ENCODE data around the gene VAT1L.

Gene VAT1L

DNA sequence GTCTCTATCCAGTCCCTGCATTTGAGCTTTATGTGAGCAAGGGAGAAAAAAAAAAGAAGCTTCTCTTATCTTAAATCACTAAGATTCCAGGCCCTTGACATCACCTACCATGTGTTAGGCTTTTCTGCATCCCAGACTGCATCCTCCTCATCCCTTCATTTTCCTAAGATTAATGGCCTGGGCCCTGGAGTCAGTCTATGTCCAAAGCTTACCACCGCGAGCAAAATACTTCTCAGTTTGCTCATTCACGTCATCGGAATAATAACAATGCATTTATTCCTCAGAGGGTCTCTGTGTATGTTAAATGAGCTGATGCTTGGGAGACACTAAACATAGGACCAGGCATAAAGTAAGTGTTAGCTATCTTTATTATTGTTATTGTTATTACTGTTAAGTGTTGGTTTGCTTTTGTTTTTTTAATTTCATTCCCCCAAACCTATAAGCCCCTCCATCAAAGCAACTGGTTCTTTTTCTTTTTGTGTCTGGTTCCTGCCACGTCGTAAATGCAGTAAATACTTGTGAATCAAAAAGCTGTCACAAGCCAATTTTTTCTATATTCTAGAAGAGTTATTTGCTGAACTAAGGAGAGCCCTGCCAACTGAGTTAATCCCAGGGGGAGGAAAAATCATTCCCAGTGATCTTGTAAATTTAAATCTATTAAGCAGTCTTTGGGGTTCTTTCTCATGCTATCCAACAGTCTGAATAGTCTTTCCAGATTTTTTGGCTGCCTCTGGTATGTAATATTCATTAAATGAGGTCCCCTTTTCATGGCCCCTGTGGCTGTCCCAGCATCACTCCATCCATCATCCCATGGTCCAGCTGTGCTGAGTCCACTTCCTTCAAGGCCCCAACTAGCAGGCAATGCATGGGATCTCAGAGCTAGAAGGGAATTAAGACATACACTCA is 46.5 kb downstream of the VAT1L start:
- DNase-seq (ENCODE audit: low read depth), result no peak

DNA sequence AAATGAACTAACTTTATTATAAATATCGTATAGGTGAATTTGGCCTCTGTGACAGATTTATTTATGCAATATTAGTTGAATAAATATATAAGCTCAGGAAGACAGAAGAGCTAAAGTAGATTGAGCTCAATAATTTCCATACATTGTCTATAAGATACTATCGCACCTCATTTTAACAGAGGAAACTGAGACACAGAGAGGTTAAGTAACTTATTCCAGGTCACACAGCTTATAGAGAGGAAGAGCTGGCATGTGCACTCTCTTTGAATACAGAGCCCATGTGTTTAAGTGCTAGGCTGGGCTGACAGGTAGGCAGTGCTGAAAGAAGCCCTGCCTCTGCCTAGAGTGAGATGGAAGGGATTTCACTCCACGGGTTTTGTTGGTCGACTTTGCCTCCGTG is 48.4 kb downstream of the VAT1L start:
- DNase-seq (ENCODE audit: low read depth), result no peak

DNA sequence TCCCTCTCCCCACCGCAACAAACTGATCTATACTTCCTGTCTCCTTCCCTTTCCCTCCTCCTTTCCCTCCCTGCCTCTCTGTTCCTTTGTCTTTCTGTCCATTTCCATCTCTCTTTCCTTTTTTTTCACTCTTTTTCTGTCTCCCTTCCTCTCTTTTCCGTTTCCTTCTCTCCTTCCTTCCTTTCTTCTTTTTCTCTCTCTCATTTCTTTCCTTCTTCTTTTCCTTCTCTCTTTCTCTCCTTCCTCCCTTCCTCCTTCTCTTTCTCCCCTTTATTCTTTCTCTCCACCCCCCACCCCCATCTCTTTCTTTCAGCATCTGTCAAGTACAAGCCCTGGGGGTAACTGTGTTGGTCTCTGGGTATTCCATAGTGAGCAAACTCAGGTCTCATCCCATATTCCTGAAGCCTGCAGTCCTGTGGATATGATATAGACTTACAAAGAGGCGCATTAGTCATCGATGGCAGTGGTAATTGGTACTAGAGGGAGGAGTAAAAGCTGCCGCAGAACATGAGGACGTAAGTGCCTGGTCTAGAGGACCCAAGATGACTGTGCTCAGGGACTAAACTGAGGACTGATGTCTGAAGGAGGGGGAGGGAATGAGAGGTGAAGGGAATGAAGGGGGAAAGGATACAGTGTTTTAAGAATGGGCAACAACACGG is 50.4 kb downstream of the VAT1L start:
- no peak for DNase-seq (ENCODE audit: low read depth)

DNA sequence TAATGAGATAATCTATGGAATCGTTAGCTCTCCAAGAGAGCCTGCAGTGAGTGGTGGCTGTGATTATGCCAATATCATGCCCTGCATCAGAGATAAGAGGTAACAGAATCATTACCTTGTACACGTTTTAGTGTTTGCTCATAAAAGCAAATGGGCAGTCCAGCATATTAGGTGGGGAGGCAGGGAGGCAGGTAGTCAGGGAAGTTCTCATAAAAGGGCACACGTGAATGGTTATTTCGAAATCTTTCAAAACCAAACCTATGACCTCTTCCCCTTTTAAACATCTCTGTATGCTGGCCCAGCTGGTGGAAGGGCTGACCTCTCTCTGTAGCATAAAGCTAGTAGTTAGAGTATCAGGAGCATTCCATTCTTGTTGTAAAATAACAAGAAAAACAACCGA is 51.7 kb downstream of the VAT1L start:
- DNase-seq (ENCODE audit: low read depth), result no peak

DNA sequence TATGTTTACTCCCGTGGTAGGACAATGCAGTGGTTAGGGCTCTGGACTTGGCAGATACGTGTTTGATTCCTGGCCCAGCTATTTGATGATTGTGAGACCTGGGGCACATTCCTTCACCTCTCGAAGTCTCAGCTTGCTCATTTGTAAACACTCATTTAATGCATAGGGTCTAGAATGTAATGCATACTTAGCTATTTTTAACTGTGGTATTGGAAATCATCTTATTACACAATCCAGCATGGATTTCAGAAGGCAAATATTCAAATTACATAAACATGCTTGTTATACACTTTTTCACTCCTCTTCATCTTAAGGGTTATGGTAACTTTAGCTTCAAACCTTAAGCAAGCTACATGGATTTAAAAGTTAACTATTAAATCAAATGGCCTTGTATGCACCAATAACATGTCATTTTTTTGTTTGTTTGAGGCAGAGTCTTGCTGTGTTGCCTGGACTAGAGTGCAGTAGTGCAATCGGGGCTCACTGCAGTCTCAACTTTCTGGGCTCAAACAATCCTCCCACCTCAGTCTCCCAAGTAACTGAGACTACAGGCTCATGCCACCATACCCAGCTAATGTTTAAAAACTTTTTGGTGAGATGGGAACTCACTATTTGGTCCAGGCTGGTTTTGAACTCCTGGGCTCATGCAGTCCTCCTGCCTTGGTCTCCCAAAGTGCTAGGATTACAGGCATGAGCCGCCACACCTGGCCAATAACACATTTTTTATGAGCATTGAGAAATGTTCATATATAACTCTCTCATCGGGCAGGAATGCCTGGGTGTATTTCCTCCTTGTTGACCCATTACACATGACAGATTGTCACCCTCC is 52.5 kb downstream of the VAT1L start:
- no peak for DNase-seq (ENCODE audit: low read depth)

DNA sequence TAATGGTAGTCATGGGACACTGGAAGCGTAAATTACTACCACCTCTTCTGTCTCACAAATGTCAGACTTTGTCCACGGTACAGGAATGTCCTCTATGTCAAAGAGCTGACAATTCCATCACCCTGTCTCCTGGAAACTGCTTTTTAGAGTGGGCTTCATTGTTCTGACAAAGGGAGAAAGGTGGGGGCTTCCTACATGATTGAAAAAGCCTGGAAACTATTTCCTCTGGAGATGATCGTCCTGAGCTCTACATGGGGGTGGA is 53.1 kb downstream of the VAT1L start:
- no peak for DNase-seq (ENCODE audit: low read depth)

DNA sequence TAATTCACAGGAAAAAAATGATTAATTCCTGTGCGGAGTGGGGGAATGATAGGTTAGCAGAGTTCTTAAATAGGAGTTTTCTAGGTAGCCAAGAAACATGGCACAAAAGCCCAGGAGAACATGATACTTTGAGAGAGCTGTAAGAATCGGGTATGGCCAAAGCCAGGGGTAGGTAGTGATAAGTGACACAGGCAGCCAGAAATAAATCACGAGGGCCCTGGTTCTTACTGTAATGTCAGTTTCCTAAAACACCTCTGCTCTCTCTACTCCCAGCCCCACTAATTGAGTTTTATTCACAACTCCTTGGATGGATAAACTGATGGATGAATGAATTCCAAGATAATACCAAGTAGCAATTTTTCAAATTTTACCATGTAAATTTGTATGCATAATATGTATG is 54.1 kb downstream of the VAT1L start:
- DNase-seq (ENCODE audit: low read depth), result no peak

DNA sequence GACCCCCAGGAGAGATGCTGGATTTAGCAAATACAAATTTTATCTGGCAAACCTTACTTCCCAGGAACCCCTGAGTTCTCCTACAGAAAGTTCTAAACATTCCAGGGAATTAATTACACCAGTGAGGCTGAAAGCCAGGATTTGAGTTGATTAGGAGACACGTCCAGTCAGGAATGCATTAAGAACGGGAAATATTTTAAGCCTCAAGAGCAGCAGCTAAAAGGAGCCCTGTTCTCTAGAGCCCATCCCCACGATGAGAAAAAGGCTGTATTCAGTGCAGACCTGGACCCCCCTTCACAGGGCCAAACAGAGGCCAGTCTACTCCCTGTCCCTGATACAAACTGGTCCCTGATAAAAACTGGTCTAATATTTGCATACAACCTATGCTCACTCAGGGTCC is 55.0 kb downstream of the VAT1L start:
- no peak for DNase-seq (ENCODE audit: low read depth)

DNA sequence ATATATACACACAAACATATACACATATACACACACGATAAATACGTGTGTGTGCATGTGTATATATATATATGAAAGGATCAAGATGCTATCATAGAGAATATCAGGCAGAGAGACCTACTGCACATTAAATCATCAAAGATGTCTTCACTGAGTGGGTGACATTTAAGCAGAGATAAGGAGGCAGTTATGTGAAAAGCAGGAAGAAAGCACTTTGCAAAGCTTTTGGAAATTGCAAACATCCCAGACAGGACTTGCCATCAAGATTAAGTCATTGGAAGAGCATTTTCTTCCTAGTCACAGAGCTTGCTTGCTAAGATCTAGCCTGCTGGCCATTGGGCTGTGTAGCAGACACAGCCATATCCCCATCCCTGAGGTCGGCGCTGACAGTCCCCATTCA is 56.4 kb downstream of the VAT1L start:
- no peak for DNase-seq (ENCODE audit: low read depth)

DNA sequence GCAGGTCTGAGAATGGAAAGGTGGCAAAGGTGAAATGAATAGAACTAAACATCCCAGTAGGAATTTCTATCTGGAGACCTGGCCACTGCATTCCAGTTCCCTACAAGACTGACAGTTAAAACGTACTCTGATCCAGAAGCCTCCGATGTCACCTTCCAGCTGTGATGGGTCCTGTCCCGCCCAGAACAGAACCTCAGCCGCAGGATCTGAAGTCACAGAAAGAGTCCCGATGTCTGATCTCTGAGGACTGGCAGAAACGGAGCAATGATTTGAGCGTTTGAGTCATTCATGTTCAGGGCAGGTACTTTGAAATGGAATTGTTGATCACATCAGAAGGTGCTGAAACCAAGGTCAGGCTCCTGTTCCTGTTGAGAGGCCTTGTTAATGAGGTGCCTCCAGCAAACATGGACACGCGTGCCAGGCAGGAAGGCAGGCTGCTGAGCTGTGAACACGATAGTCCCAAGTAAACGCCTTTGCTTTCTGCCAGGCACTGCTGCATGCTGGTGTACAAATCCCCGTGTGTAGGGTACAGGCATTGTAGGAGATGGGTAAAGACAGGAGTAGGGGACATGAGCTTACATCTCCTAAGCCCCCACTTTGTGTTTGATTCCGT is 61.4 kb downstream of the VAT1L start:
- DNase-seq (ENCODE audit: low read depth), result no peak

DNA sequence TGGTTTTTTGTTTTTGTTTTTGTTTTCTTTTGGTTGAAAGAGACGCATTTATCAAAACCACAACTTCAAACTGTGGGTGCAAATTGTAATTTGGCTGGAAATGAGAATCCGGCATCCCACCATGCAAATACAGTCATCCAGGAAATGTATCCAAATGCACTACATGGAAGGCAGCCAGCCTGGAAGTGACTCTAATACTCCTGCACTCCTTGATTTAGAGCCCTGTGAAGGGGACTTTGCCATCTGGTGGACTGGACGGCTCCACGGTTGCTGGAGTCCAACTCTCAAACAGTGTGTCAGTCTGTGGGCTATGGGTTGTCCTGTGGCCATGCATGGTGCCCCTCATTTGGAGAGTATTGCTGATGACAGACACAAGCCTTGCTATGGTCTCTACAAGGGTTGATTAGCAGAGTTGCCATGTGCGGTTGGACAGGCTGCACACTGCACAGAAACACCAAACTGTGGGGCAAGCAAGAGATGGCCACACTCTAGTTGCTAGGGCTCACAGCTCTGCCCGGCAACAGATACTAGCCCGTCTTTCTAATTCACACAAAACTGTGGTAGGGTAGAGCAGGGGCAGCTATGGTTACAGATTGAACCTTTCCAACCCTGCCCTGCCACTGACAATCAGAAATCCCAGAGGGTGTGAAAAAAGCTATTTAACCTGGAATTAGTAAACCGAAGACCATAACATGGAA is 62.4 kb downstream of the VAT1L start:
- no peak for DNase-seq (ENCODE audit: low read depth)

DNA sequence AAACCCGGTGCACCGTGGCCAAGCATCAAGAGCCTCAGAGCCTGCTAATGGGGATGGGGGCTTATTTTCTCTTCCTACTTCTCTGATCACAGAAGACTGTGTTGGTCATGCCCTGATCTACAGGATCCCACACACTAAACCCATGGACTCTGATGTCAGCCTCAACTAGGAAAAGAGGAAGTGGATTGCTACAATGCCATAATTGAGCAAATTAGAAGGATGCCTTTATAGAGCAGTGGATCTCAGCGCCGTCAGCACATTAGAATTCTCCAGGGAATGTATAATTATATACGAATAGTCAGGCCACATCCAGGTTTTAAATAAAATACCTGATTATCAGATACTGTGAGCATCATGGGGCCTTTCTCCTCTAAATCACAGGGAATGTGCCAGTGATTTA is 64.8 kb downstream of the VAT1L start:
- no peak for DNase-seq (ENCODE audit: low read depth)

DNA sequence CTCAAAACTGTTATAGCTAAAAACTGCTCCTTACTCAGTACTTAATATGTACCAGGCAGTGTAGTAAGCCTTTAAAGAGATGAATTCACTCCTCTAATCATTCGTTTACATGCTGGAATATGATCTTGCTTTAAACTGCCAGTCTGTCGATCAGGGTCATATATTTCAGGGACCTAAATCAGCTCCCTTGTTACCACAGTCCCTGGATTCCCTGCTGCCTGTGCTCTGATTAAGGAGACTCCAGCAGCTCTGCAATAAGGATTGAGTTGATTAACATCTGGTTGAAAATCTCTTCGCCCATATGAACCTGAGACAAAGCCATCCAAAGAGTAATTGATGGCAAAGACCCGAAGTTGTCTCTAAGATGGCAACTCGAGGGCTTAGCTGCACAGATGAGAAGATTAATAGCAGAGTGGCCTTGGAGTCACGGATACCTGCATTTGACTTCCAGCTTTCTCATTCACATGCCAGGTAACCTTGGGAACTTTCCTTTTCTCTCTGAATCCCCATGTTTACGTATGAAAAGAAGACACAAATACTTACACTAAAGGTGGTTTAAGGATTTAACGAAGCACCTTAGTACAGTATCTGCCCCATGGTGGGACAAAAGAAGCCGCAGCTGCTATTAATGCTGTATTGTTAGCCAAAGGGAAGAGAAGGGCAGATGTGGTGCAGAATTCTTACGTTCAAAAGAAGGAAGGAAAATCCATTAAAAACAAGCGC is 68.2 kb downstream of the VAT1L start:
- DNase-seq (ENCODE audit: low read depth), result no peak

DNA sequence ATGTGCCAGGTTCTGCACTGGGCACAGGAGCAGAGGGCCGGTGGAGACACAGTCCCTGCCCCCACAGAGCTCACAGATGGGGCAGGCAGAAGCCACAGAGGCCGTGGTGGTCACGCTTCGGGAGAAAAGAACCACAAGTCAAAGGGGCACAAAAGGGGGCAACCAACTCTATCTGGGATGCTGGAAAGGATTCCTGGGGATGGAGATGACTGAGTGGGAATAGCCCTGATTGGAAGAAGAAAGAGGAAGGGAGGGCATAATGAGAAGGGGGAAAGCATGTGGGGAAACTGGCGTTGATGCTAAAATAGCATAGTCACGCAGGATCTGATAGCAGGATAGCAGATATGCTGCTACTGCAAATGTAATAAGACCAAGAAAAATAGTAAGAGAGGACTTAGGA is 69.7 kb downstream of the VAT1L start:
- DNase-seq (ENCODE audit: low read depth), result no peak

DNA sequence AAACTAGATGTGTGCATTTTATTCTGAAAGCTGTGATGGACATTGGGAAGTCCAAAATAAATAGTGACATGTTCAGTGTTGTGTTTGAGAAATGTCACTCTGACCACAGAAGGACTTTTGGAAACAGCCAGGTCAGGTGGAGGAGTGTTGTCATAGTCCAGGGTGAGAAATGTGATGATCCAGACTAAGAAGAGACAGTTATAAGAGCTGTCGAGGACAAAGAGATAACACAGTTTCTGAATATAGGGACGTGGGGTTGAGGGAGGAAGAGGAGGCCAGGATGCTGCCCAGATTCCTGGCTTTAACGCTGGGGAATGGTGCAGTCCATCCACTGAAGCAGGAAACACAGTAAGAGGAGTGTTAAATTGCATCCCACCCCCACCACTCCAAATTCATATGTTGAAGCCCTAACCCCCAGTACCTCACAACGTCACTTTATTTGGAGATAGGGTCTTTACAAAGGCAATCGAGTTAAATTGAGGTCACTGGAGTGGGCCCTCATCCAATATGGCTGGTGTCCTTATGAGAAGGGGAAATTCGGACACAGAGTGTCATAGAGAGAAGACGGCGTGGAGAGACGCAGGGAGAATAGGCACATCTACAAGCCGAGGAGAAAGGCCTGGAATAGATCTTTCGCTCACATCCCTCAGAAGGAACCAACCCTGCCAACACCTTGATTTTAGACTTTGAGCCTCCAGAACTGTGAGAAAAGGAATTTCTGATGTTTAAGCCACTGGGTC is 71.3 kb downstream of the VAT1L start:
- no peak for DNase-seq (ENCODE audit: low read depth)

DNA sequence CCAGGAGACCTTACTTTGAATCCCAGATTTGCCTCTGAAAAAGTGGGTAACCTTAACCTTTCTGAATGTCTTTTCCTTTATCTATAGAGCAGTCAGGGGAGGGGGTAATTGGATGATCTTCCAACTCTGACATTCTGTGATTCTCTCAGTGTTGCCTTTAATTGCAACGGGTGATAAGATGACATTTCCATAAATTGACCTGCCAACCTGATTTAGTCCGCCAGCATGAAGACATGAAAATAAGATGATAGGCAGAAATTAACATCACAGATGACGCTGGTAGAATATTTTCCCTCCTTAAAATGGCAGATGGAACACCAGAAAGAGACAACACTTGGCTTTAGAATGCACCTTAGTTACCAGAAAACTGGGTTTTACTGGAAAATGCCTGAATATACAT is 72.6 kb downstream of the VAT1L start:
- no peak for DNase-seq (ENCODE audit: low read depth)

DNA sequence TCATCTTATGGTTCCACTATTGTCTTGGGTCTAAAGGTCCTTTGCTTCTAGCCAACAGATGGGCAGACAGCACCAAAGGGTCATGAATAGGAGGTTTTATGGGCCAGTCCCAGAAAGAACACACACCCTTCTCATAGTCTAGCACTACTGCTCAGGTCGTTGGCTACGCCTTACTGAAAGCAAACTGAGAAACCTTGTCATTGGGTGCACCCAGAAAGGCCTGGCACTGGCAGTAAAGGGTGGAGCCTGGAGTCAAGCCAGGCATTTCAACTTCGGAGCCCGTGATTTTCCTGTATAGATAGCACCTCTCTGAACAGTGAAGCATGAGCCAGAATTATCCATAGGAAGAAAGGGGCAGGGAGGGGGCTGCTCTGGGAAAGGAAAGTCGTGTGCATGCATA is 74.9 kb downstream of the VAT1L start:
- DNase-seq (ENCODE audit: low read depth), result no peak

DNA sequence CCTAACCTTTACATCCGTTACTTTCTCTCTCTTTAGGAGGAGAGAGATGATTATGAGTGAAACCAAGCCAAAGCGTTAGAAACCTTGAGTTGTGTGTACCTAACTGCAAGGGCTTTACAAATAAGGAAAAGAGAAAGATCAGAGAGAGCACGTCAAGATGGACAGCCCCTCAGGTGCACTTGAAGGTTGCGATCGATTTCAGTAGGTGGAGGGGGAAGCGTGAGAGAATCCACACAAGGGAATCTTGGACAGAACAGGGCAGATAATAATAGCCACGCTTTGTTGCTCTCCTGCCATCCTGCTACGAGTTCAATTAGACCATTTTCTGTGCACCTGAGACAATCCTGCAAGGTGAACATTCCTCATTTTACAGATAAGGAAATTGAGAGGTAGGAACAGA is 78.4 kb downstream of the VAT1L start:
- no peak for DNase-seq (ENCODE audit: low read depth)

DNA sequence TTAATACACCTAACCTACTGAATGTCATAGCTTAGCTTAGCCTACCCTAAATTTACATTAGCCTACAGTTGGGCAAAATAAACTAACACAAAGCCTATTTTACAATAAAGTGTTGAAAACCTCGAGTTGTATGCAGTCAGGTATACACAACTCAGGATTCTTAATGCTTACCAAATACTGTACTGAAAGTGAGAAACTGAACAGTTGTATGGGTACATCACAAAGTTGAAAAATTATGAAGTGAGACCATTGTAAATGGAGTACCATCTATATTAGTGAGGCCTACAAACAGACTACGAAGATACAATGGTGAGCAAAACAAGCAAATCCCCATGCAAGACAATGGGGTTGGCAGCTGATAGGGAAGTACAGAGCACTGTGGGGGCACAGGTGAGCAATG is 79.7 kb downstream of the VAT1L start:
- no peak for DNase-seq (ENCODE audit: low read depth)

DNA sequence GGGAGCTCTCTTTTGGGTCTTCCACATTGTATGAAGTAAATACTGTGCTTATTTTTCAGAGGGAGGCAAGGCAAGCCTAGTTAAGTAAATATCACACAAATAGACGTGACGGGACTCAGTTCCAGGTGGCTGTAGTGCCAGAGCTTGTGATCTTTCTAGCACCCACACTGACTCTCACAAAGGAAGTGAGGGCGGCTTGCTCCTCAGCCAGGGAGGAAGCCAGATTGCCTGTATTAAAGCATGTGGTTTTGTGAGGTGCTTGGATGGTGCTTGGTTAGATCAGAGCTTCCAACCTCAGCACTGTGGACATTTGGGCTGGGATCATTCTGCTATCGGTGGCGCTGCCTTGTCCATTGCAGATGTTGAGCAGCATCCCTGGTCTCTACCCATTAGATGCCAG is 80.1 kb downstream of the VAT1L start:
- DNase-seq (ENCODE audit: low read depth), result no peak
